Superior temporal gyrus (tissue), 1 donor: Measurements from ENCODE around the gene MTCL3.
A peak's percentile ranks its signal among the peaks of the same experiment; 100 is the strongest.

Experiments
- DNase-seq: peaks from one replicate; pipeline ENCODE4 v3.0.0-alpha.2; 2016; ENCODE audit errors: extremely low spot score

The MTCL3 gene

GRCh38 chr6:127515234-127515793 lies 3.8 kb downstream of the MTCL3 start:
- DNase-seq = peak; percentile 37

- peak; percentile 76 for DNase-seq
These were observed 4.3 kb downstream of the MTCL3 start for GRCh38 chr6:127514773-127515227.

- peak; percentile 21 for DNase-seq
These were observed 4.9 kb downstream of the MTCL3 start for GRCh38 chr6:127514179-127514772.

GRCh38 chr6:127513425-127513824 lies 5.7 kb downstream of the MTCL3 start:
- no peak for DNase-seq

- DNase-seq = no peak
These were observed 8.3 kb downstream of the MTCL3 start for GRCh38 chr6:127510876-127511275.

- no peak for DNase-seq
These were observed 12.2 kb downstream of the MTCL3 start for GRCh38 chr6:127506894-127507293.

- no peak for DNase-seq
These were observed 16.1 kb downstream of the MTCL3 start for GRCh38 chr6:127503022-127503421.

- DNase-seq = no peak
These were observed 21.7 kb downstream of the MTCL3 start for GRCh38 chr6:127497410-127497809.

GRCh38 chr6:127496471-127496870 lies 22.7 kb downstream of the MTCL3 start:
- no peak for DNase-seq

- no peak for DNase-seq
These were observed 24.8 kb downstream of the MTCL3 start for GRCh38 chr6:127494240-127494767.

GRCh38 chr6:127489248-127489647 lies 29.9 kb downstream of the MTCL3 start:
- DNase-seq = no peak

- peak; percentile 55 for DNase-seq
These were observed 32.2 kb downstream of the MTCL3 start for GRCh38 chr6:127486934-127487333.

GRCh38 chr6:127484212-127484863 lies 34.8 kb downstream of the MTCL3 start:
- DNase-seq = peak; percentile 75

GRCh38 chr6:127483399-127484055 lies 35.6 kb downstream of the MTCL3 start:
- no peak for DNase-seq

GRCh38 chr6:127482325-127482724 lies 36.8 kb downstream of the MTCL3 start:
- no peak for DNase-seq

- DNase-seq = no peak
These were observed 37.5 kb downstream of the MTCL3 start for GRCh38 chr6:127481628-127482027.

GRCh38 chr6:127481111-127481510 lies 38.0 kb downstream of the MTCL3 start:
- no peak for DNase-seq

- no peak for DNase-seq
These were observed 41.5 kb downstream of the MTCL3 start for GRCh38 chr6:127477658-127478057.

GRCh38 chr6:127475823-127476176 lies 43.3 kb downstream of the MTCL3 start:
- DNase-seq = no peak

- DNase-seq = no peak
These were observed 43.9 kb downstream of the MTCL3 start for GRCh38 chr6:127475135-127475822.

GRCh38 chr6:127471379-127472255 lies 47.5 kb downstream of the MTCL3 start:
- DNase-seq = no peak
